ENCODE measurements around the gene PC. TPM values are rescaled to one million over a fixed set of nuclear protein-coding genes. Genes with fewer than 3 reads are reported as not detected.
A peak's percentile ranks its signal among the peaks of the same experiment; 100 is the strongest.

The PC gene
- total and polyA plus RNA-seq, 2 experiments from 2014 or later, result 18.3 to 21.7 TPM

DNA sequence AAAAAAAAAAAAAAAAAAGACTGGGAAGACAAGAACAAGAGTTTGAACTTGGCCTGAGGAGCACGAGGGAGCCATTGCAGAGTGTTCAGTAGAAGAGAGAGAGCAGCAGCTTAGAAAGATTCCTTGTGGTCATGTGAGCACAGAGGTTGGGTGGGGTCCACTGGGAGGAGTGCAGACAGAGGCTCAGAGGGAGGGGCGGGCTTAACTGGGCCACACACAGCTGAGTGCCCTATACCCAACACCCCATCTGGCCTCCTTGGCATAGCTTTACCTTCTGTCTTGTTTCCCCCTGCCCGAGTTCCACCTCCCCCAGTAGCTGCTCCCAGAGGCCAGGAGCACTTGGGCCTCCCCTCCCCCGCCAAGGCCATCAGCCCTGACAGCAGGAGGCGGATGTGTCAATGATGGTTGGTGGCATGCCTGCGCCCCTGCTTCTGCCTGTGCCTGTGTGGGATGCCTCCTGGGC, 29.0 kb upstream of the PC start:
- Mint-ChIP-seq H3K4me1 (peaks cover 30% of the 10 kb centered on the region), H3K4me3 (peak overlapping the region; percentile 46; the same call in 1 of the 3 replicates), H3K27ac (no peak overlapping the region; the same call in 1 of the 2 replicates), H3K36me3 (ENCODE audit: low read depth) (peaks cover 12% of the 10 kb centered on the region; the same call in 1 of the 3 replicates), H3K27me3 (ENCODE audit: insufficient read depth, low read depth, poor library complexity) (peaks cover 16% of the 10 kb centered on the region), H3K9me3 (peaks cover 9% of the 10 kb centered on the region)
- peak overlapping the region; percentile 65; the same call in 1 of the 2 replicates for H3K4me2 ChIP-seq
- peaks cover 10% of the 10 kb centered on the region; the same call in 1 of the 2 replicates for H3K4me1 ChIP-seq (ENCODE audit: insufficient read depth)
- H3K36me3 ChIP-seq (ENCODE audit: insufficient read depth), result no peaks in the 10 kb centered on the region
- 0 out of 2 replicates have a peak overlapping the region, but pooled peaks have one; percentile 21 for H3K4me3 ChIP-seq
- no peaks in the 10 kb centered on the region for H3F3A ChIP-seq (replicated peaks; ENCODE audit: low read depth)
- ATAC-seq (peak; percentile 72), DNase-seq (ENCODE audit: low spot score) (peak; percentile 68)
- H3K79me2 ChIP-seq (replicated peaks; ENCODE audit: insufficient read depth), result no peaks in the 10 kb centered on the region
- peak overlapping the region; percentile 52; the same call in 1 of the 2 replicates for H2AFZ ChIP-seq
- no peaks in the 10 kb centered on the region for H3K27me3 ChIP-seq (ENCODE audit: insufficient read depth)
- no peaks in the 10 kb centered on the region for H4K20me1 ChIP-seq (replicated peaks; ENCODE audit: insufficient read depth)
- no peaks in the 10 kb centered on the region for H3K9me2 ChIP-seq (ENCODE audit: insufficient read depth)
- TF ChIP-seq EZH2phosphoT487 (IDR thresholded peaks at IDR 0.05; ENCODE audit: unreplicated experiment) (no peak), ZNF331 (CRISPR knock-in tag; IDR thresholded peaks at IDR 0.05; ENCODE audit: low read depth) (no peak), ZNF114 (CRISPR knock-in tag; IDR thresholded peaks at IDR 0.05) (no peak), POLR2AphosphoS5 (IDR thresholded peaks at IDR 0.05; ENCODE audit: low read depth) (no peak), JUNB (IDR thresholded peaks at IDR 0.05; ENCODE audit: unreplicated experiment) (no peak), EZH2 (IDR thresholded peaks at IDR 0.05; ENCODE audit: low read depth, unreplicated experiment) (no peak), CREB1 (CRISPR knock-in tag; IDR thresholded peaks at IDR 0.05; ENCODE audit: low read depth) (0 out of 2 replicates have a peak, but pooled peaks have one; percentile 13), NANOG (IDR thresholded peaks at IDR 0.05; ENCODE audit: borderline replicate concordance) (peak; percentile 80; the same call in 1 of the 2 replicates)
- TF ChIP-seq, protein P1, sequence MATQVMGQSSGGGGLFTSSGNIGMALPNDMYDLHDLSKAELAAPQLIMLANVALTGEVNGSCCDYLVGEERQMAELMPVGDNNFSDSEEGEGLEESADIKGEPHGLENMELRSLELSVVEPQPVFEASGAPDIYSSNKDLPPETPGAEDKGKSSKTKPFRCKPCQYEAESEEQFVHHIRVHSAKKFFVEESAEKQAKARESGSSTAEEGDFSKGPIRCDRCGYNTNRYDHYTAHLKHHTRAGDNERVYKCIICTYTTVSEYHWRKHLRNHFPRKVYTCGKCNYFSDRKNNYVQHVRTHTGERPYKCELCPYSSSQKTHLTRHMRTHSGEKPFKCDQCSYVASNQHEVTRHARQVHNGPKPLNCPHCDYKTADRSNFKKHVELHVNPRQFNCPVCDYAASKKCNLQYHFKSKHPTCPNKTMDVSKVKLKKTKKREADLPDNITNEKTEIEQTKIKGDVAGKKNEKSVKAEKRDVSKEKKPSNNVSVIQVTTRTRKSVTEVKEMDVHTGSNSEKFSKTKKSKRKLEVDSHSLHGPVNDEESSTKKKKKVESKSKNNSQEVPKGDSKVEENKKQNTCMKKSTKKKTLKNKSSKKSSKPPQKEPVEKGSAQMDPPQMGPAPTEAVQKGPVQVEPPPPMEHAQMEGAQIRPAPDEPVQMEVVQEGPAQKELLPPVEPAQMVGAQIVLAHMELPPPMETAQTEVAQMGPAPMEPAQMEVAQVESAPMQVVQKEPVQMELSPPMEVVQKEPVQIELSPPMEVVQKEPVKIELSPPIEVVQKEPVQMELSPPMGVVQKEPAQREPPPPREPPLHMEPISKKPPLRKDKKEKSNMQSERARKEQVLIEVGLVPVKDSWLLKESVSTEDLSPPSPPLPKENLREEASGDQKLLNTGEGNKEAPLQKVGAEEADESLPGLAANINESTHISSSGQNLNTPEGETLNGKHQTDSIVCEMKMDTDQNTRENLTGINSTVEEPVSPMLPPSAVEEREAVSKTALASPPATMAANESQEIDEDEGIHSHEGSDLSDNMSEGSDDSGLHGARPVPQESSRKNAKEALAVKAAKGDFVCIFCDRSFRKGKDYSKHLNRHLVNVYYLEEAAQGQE (IDR thresholded peaks at IDR 0.05; ENCODE audit: unreplicated experiment), result no peak
- TF ChIP-seq, protein P2, sequence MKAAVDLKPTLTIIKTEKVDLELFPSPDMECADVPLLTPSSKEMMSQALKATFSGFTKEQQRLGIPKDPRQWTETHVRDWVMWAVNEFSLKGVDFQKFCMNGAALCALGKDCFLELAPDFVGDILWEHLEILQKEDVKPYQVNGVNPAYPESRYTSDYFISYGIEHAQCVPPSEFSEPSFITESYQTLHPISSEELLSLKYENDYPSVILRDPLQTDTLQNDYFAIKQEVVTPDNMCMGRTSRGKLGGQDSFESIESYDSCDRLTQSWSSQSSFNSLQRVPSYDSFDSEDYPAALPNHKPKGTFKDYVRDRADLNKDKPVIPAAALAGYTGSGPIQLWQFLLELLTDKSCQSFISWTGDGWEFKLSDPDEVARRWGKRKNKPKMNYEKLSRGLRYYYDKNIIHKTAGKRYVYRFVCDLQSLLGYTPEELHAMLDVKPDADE (IDR thresholded peaks at IDR 0.05), result peak; percentile 69; the same call in 1 of the 2 replicates
- H3K27ac ChIP-seq (ENCODE audit: low read depth), result no peak overlapping the region

- Mint-ChIP-seq H3K27ac (no peak overlapping the region), H3K36me3 (ENCODE audit: low read depth) (peaks cover 12% of the 10 kb centered on the region; the same call in 1 of the 3 replicates), H3K4me1 (peaks cover 30% of the 10 kb centered on the region), H3K4me3 (0 out of 3 replicates have a peak overlapping the region, but pooled peaks have one; percentile 11), H3K27me3 (ENCODE audit: insufficient read depth, low read depth, poor library complexity) (peaks cover 16% of the 10 kb centered on the region), H3K9me3 (peaks cover 9% of the 10 kb centered on the region)
- no peaks in the 10 kb centered on the region for H3K79me2 ChIP-seq (replicated peaks; ENCODE audit: insufficient read depth)
- ATAC-seq (no peak), DNase-seq (ENCODE audit: low spot score) (no peak)
- no peak overlapping the region for H3K4me2 ChIP-seq
- no peak overlapping the region for H3K27ac ChIP-seq (ENCODE audit: low read depth)
- H3K36me3 ChIP-seq (ENCODE audit: insufficient read depth), result no peaks in the 10 kb centered on the region
- no peaks in the 10 kb centered on the region for H3K9me2 ChIP-seq (ENCODE audit: insufficient read depth)
- H3K4me1 ChIP-seq (ENCODE audit: insufficient read depth), result peaks cover 10% of the 10 kb centered on the region; the same call in 1 of the 2 replicates
- H3K4me3 ChIP-seq, result no peak overlapping the region
- H3F3A ChIP-seq (replicated peaks; ENCODE audit: low read depth), result no peaks in the 10 kb centered on the region
- no peaks in the 10 kb centered on the region for H4K20me1 ChIP-seq (replicated peaks; ENCODE audit: insufficient read depth)
- H3K27me3 ChIP-seq (ENCODE audit: insufficient read depth), result no peaks in the 10 kb centered on the region
- peak overlapping the region; percentile 52; the same call in 1 of the 2 replicates for H2AFZ ChIP-seq
- no peak for TF ChIP-seq STAT1 (IDR thresholded peaks at IDR 0.05; ENCODE audit: unreplicated experiment)
- TF ChIP-seq, protein P3, sequence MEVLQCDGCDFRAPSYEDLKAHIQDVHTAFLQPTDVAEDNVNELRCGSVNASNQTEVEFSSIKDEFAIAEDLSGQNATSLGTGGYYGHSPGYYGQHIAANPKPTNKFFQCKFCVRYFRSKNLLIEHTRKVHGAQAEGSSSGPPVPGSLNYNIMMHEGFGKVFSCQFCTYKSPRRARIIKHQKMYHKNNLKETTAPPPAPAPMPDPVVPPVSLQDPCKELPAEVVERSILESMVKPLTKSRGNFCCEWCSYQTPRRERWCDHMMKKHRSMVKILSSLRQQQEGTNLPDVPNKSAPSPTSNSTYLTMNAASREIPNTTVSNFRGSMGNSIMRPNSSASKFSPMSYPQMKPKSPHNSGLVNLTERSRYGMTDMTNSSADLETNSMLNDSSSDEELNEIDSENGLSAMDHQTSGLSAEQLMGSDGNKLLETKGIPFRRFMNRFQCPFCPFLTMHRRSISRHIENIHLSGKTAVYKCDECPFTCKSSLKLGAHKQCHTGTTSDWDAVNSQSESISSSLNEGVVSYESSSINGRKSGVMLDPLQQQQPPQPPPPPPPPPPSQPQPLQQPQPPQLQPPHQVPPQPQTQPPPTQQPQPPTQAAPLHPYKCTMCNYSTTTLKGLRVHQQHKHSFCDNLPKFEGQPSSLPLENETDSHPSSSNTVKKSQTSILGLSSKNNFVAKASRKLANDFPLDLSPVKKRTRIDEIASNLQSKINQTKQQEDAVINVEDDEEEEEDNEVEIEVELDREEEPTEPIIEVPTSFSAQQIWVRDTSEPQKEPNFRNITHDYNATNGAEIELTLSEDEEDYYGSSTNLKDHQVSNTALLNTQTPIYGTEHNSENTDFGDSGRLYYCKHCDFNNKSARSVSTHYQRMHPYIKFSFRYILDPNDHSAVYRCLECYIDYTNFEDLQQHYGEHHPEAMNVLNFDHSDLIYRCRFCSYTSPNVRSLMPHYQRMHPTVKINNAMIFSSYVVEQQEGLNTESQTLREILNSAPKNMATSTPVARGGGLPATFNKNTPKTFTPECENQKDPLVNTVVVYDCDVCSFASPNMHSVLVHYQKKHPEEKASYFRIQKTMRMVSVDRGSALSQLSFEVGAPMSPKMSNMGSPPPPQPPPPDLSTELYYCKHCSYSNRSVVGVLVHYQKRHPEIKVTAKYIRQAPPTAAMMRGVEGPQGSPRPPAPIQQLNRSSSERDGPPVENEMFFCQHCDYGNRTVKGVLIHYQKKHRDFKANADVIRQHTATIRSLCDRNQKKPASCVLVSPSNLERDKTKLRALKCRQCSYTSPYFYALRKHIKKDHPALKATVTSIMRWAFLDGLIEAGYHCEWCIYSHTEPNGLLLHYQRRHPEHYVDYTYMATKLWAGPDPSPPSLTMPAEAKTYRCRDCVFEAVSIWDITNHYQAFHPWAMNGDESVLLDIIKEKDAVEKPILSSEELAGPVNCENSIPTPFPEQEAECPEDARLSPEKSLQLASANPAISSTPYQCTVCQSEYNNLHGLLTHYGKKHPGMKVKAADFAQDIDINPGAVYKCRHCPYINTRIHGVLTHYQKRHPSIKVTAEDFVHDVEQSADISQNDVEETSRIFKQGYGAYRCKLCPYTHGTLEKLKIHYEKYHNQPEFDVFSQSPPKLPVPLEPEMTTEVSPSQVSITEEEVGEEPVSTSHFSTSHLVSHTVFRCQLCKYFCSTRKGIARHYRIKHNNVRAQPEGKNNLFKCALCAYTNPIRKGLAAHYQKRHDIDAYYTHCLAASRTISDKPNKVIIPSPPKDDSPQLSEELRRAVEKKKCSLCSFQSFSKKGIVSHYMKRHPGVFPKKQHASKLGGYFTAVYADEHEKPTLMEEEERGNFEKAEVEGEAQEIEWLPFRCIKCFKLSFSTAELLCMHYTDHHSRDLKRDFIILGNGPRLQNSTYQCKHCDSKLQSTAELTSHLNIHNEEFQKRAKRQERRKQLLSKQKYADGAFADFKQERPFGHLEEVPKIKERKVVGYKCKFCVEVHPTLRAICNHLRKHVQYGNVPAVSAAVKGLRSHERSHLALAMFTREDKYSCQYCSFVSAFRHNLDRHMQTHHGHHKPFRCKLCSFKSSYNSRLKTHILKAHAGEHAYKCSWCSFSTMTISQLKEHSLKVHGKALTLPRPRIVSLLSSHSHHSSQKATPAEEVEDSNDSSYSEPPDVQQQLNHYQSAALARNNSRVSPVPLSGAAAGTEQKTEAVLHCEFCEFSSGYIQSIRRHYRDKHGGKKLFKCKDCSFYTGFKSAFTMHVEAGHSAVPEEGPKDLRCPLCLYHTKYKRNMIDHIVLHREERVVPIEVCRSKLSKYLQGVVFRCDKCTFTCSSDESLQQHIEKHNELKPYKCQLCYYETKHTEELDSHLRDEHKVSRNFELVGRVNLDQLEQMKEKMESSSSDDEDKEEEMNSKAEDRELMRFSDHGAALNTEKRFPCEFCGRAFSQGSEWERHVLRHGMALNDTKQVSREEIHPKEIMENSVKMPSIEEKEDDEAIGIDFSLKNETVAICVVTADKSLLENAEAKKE (CRISPR knock-in tag; IDR thresholded peaks at IDR 0.05), result no peak
Observed at GRCh38 chr11:66986178-66986545, 28.0 kb upstream of the PC start.
